T follicular helper cell (primary cell): ENCODE measurements around the gene SDC3.

Source experiments
- DNase-seq: peaks from one replicate; pipeline ENCODE4 v3.0.0-alpha.2; 2020; ENCODE audit warnings: low read depth

Gene SDC3

GRCh38 chr1:30928171-30928570 is 19.6 kb upstream of the SDC3 start:
- no peak for DNase-seq

- DNase-seq = no peak
These were observed 18.9 kb upstream of the SDC3 start for GRCh38 chr1:30927448-30927847.

GRCh38 chr1:30923597-30923996 is 15.0 kb upstream of the SDC3 start:
- DNase-seq = no peak

GRCh38 chr1:30920827-30921226 is 12.3 kb upstream of the SDC3 start:
- DNase-seq = no peak

- no peak for DNase-seq
These were observed 10.7 kb upstream of the SDC3 start for GRCh38 chr1:30919025-30919881.

- no peak for DNase-seq
These were observed 7.7 kb upstream of the SDC3 start for GRCh38 chr1:30916296-30916695.

GRCh38 chr1:30915491-30916230 is 7.1 kb upstream of the SDC3 start:
- DNase-seq = no peak

GRCh38 chr1:30914931-30915330 is 6.4 kb upstream of the SDC3 start:
- DNase-seq = no peak

- no peak for DNase-seq
These were observed 6.0 kb upstream of the SDC3 start for GRCh38 chr1:30914587-30914922.

- no peak for DNase-seq
These were observed 4.5 kb upstream of the SDC3 start for GRCh38 chr1:30912913-30913652.

GRCh38 chr1:30912224-30912623 is 3.7 kb upstream of the SDC3 start:
- DNase-seq = no peak

GRCh38 chr1:30911059-30911954 is 2.7 kb upstream of the SDC3 start:
- DNase-seq = peak; percentile 11

GRCh38 chr1:30909365-30910068 is 959 bp upstream of the SDC3 start:
- no peak for DNase-seq

- DNase-seq = no peak
These were observed 252 bp downstream of the SDC3 start for GRCh38 chr1:30908316-30908695.

GRCh38 chr1:30907481-30908315 is 860 bp downstream of the SDC3 start:
- DNase-seq = no peak

GRCh38 chr1:30906631-30907441 is 1.7 kb downstream of the SDC3 start:
- DNase-seq = no peak

GRCh38 chr1:30905916-30906620 is 2.5 kb downstream of the SDC3 start:
- DNase-seq = no peak

GRCh38 chr1:30905403-30905802 is 3.2 kb downstream of the SDC3 start:
- DNase-seq = no peak

GRCh38 chr1:30904962-30905335 is 3.6 kb downstream of the SDC3 start:
- no peak for DNase-seq
